GM18951 (cell line): Measurements from ENCODE around the gene DDX51.
"Not testable (repeated sequence)": the region's sequence is repeated elsewhere in the genome, so short reads cannot be mapped to it uniquely, and the experiment has no call there.

ENCODE experiments used
- POLR2A ChIP-seq: IDR thresholded peaks from 4 replicates; pipeline ENCODE4 v1.6.1; 2011; ENCODE audit warnings: mild to moderate bottlenecking; ENCODE audit not compliant: insufficient read length, insufficient read depth; ENCODE audit errors: extremely low read depth
- in situ Hi-C: fragments of 300-500 bp; cut with MboI; formaldehyde crosslinking; loops from one replicate; pipeline ENCODE4 v1.12.0; 2022; ENCODE audit warnings: low sequenced_read_pairs, mixed read lengths, inconsistent platforms; ENCODE audit not compliant: unreplicated experiment

Gene DDX51

DNA sequence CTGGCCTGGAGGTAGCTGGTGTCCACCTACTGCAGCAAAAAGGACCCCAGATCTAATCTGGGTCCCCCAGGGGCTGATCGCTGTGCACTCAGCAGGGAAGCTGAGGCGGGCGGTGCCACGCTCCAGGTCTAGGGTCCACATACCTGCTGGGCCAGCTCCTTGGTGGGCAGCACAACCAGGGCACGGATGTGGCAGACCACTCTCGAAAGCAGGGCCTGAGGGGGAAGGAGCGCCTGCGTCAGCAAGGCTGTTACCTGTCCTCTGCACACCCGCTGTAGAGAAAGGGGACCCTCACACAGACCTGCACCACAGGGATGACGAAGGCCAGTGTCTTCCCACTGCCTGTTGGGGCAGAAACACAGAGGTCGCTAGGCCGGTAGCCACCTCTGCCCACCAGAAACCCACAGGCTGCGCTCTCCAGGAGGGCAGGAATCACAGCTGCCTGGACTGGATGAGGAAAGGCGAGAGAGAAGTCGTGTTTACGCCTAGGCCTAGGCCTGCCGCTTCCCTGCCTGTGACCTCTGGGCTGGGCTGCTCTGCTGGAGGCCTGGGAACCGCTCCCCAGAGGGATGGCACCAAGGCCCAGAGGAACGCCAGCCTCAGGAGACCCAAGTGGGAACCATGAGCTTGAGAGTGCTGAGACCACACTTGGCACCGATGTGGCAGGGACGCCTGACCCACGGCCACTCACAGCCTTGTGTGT, 2.0 kb downstream of the DDX51 start:
- in situ Hi-C loops = no loop called here
- TF ChIP-seq POLR2A = no peak

DNA sequence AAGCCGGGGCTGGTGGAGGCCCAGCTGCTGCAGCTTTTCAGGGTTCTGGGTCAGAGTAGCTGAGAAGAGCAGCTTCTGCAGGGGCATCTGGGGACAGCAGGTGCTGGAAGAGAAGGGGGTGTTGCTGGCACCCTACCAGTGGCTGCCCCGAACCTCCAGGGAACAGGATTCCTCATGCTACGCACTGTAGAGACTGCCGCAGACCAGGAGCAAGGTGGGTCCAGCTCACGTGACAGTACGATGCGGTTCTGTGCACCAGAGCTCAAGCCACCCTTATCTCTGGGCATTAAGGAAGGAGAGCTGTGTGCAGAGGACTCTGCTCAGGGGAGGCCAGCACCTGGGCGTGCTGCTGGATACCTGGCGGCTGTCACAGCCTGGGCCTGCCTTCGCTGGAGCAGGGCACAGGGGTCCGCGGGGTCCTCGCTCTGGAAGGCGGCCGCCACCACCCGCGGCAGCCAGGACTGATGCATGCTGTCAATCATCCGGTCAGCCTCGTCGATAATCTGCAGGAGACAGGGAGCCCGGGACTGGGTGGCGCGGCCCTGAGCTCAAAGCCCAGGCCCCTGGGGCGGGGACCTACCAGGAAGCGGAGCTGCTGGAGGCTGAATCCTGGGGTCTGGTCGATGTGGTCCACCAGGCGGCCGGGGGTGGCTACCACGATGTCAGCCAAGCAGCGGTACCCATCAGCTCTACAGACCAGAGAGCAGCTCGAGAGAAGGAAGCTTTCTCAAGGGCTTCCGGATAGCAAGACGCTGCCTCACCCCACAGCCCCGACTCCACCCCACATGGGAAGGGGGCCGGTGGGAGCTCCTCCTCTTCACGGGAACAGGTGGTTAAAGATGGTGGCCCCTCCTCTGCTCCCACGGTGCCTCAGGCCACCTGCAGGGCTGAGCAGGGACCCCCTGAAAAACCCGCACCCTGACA, 2.9 kb downstream of the DDX51 start:
- in situ Hi-C loops = no loop called here
- no peak for TF ChIP-seq POLR2A

DNA sequence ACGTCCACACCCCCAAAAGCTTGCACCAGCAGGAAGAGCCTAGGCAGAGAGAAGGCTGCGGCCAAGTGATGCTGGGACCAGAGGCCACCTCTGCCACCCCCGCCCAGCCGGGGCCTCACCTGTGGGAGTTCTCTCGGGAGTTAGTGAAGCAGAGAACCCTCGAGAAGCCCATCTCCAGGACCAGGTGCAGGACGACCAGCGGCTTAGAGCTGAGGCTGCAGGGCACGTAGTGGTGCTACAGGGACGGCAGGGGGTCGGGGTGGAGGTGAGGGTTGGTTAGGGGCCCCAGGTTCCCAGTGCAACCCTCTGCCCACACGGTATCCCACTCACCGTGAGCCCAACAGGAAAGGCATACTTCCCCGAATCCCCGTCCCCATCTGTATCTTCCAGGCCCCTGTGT, 3.6 kb downstream of the DDX51 start:
- in situ Hi-C loops = no loop called here
- TF ChIP-seq POLR2A = no peak

DNA sequence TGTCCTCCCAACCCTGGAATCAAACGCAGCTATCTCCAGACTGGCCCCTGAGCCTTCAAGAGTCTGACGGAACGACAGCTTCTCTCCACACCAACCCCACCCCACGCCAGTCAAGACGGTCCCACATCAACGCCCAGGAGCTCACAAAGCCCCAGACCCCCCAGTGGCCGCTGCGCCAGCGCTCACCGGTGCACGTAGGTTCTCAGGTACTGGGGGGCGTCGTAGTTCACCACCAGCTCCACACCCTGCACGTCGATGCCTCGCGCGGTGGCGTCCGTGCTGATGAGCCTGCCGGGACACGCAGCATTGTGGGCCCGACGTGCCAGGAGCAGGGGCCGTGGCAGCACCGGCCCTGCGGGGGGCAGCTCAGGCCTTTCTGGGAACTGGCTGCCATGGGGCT, 4.2 kb downstream of the DDX51 start:
- in situ Hi-C loops = no loop called here
- no peak for TF ChIP-seq POLR2A

DNA sequence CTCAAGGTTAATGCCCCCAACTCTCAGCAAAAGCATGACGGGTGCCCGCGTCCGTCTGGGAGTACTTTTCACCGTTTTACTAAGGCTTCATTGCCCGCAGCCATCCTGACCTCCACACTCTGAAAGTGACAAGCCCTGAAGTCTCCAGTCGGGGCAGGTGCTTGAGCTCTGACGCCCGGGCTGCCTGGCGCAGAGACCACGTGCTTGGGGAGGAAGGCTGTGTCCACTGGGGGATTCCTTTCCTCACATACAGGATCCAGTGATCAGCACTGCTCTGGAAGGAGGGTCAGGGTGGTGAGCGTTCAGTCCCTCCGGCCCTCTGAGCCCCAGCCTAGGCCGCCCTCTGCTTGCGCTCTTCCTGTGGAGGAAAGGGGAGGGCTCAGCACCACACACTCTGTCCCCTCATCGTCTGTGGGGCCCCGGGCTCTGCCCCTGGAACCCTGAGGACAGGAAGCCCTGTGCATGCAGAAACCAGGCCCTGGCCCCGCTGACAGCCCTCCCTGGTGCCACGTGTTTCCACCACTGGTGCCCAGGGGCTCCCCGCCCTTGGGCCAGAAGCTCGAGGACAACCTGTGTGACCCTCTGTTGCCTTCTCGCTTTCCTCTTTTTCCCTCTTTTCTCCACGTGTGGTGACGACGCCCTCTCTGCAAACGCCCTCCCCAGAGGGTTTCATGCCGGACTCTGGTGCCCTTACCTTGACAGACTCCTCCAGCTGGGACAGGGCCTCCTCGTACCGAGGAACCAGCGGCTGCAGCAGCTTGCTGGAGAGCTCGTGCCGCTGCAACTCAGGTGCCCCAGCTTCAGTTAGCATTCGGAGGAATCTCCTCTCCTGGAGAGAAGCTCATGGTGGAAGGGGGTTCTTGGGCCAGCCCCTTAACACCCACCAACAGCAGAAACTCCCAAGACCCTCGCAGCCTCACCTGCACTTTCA, 4.9 kb downstream of the DDX51 start:
- TF ChIP-seq POLR2A = no peak
- in situ Hi-C loops = no loop called here

DNA sequence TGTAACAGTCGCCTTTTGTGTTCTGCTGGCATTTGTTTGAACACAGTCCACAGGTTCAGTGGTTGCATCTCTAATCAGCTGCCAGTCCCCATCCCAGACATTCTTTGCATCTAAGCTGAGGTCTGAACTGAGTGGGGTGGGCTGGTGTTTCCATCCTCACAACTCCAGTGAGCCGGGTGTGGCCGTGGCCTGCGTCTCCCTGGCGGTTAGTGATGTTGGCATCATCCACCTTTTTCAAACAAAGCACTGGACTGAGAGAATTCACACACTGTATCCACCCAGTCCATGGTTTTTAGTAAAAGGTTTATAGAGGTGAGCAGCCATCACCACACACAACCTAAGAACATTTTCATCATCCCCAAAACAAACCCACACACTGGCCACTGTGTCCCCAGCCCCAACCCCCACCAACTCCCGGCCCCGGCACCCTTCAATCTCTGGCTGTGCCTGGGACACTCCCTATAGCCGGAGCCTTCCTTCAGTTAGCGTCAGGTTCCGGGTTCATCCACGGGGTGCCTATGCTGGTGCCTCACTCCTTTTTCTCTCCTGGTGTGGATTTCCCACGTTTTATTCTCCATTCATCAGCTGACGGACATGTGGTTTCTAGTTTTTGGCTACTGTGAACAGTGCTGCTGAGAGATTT, 6.5 kb downstream of the DDX51 start:
- no peak for TF ChIP-seq POLR2A
- in situ Hi-C loops = no loop called here

DNA sequence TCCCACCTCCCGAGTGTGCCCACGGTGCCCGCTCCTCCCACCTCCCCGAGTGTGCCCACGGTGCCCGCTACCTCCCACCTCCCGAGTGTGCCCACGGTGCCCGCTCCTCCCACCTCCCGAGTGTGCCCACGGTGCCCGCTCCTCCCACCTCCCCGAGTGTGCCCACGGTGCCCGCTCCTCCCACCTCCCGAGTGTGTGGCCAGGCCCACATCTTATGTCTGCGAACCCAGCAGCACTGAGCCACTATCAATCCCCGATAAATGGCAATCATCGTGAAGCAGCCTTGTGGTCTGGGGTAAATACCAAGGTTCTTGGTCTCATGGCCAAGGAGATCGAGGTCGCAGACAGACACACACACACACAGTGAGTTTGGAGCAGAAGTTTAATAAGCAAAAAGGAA, 7.9 kb downstream of the DDX51 start:
- in situ Hi-C loops = not testable (repeated sequence)

DNA sequence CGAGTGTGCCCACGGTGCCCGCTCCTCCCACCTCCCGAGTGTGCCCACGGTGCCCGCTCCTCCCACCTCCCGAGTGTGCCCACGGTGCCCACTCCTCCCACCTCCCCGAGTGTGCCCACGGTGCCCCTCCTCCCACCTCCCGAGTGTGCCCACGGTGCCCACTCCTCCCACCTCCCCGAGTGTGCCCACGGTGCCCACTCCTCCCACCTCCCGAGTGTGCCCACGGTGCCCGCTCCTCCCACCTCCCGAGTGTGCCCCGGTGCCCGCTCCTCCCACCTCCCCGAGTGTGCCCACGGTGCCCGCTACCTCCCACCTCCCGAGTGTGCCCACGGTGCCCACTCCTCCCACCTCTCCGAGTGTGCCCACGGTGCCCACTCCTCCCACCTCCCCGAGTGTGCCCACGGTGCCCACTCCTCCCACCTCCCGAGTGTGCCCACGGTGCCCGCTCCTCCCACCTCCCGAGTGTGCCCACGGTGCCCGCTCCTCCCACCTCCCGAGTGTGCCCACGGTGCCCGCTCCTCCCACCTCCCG, 9.4 kb downstream of the DDX51 start:
- in situ Hi-C loops = not testable (repeated sequence)

DNA sequence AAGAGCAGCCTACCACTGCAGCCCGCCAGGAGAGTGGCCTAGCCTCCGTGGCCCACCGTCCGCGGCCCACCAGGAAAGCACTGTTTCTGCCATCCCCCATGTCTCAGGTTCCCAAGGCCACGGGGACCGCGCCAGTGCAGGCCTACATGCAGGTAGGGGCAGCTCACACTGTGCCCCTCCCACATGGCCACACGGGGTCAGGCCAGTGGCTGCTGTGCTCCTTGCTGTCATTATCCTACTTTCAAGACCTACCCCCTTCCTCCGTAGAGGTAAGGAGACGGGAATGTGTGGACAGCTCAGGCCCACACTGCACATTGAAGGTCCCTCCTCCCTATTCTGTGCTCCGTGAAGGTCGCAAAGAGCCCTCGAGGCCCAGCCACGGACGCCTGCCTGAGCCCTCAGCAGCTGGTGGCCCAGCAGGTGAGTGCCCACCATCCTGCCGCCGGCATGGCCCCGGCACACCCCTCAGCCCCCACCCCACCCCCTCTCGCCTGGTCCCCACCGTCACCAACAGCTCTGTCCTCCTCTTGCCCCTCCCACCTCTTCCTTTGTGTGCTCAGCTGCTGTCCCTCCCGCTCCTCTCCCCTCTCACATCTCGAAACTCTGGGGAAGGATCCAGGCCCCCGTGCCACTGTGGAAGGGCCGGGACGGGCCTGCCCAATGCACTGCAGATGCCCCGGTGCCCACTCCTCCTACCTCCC, 10.0 kb downstream of the DDX51 start:
- in situ Hi-C loops = no loop called here
- TF ChIP-seq POLR2A = no peak

DNA sequence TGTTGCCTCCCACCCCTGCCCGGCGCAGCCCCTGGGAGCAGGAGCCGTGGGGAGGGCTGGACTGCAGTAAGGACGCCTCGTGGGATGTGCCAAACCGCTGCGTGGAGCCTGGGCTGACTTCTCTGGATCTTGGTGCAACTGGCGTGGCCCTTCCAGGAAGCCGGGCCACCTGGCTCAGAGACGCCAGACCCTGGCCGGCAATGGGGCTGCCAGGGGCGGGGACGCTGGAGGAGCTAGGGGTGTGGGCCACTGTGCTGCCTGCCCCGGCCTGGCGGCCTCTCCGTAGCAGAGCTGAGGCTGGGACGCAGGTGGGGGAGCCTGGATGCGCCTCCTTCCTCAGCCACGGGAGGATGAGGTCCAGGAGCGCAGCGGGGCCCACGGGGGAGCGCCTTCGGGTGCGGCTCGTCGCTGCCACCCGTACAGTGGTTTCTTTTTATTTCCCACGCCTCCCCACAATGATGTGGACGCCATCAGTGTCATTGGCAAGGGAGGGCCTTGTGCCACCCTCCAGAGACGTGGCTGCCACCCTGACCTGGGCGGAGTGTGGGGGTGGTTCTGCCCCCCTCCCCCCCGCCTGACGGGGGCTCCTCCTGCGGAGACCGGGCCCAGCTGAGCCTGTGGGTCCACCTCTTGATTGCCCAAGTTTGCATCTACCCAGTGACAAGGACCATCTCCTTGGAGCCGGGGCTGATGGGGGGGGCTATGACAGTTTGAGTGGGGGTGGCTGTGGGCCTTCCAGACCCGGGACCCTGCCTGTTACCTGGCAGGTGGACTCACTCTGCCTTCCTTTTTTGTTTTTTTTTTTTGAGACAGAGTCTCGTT, 11.3 kb downstream of the DDX51 start:
- in situ Hi-C loops = no loop called here
- no peak for TF ChIP-seq POLR2A

DNA sequence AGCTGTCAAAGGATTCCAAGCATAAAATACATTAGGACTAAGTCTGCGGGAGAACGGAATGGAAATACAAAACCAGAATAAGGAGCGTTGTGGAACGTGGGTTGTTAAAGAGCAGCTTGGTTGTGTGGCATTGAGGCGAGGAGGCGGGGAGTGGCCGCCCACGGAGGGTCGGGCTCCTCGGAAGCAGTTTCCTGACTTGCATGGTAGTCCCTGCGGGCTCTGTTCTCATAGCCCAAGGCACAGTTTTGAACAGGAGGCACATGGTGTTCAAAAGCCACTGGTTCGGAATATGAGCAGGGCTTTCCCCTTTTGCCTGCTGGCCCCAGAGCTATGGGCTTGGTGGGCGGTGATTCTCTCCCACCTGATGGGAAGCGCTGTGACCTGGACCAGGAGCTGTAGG, 12.2 kb downstream of the DDX51 start:
- in situ Hi-C loops = no loop called here
- no peak for TF ChIP-seq POLR2A
